ENCODE data around the gene PIGZ.

The PIGZ gene

GRCh38 chr3:196962930-196963630 lies 5.6 kb downstream of the PIGZ start:
- no peak overlapping the region for H3K4ac ChIP-seq (ENCODE audit: low read depth, low read length)
- H2BK5ac ChIP-seq (ENCODE audit: low read depth, low read length, poor library complexity): no peak overlapping the region
- no peak overlapping the region for H2BK12ac ChIP-seq (ENCODE audit: low read length)
- H3K23ac ChIP-seq (ENCODE audit: low read length): no peak overlapping the region
- H3K79me1 ChIP-seq (ENCODE audit: low read length): no peaks in the 10 kb centered on the region
- H4K91ac ChIP-seq (ENCODE audit: low read depth, low read length): no peak overlapping the region
- H4K8ac ChIP-seq (ENCODE audit: low read depth, low read length): no peak overlapping the region
- peaks cover 27% of the 10 kb centered on the region for H3K27me3 ChIP-seq (ENCODE audit: insufficient read depth, low read length)
- peaks cover 4% of the 10 kb centered on the region for H3K9me3 ChIP-seq (ENCODE audit: insufficient read depth, low read depth, low read length)
- H3K79me2 ChIP-seq (ENCODE audit: control insufficient read depth, insufficient read depth, low read length, poor library complexity): no peaks in the 10 kb centered on the region
- no peak overlapping the region for H3K9ac ChIP-seq (ENCODE audit: low read length)
- DNase-seq: no peak
- H4K12ac ChIP-seq (ENCODE audit: low read depth, low read length): no peak overlapping the region
- no peaks in the 10 kb centered on the region for H3K36me3 ChIP-seq (ENCODE audit: control insufficient read depth in 1 of 2, insufficient read depth in 2 of 2, low read length in 2 of 2)
- H3K18ac ChIP-seq (ENCODE audit: low read length): no peak overlapping the region
- no peak overlapping the region for H3K14ac ChIP-seq (ENCODE audit: low read length)
- no peak overlapping the region for H2BK120ac ChIP-seq (ENCODE audit: insufficient read depth, low read length, poor library complexity)
- H3K4me2 ChIP-seq (ENCODE audit: low read length): no peak overlapping the region
- H3K27ac ChIP-seq (ENCODE audit: low read depth, low read length): no peak overlapping the region
- no peak overlapping the region for H2AFZ ChIP-seq (ENCODE audit: insufficient read depth, low read length, poor library complexity)
- no peak overlapping the region for H2AK5ac ChIP-seq (ENCODE audit: low read length)
- no peak overlapping the region for H3K4me3 ChIP-seq (ENCODE audit: low read depth, low read length)
- WGBS (ENCODE audit: extremely low coverage, insufficient coverage, insufficient read length): no CpG with 5 or more reads among the region's 10 CpGs
- H3K4me1 ChIP-seq (ENCODE audit: control insufficient read depth in 1 of 2, insufficient read depth in 2 of 2, low read length in 2 of 2): no peaks in the 10 kb centered on the region

GRCh38 chr3:196962108-196962929 lies 6.3 kb downstream of the PIGZ start:
- Histone ChIP-seq H3K4me3 (ENCODE audit: low read depth, low read length) (no peak overlapping the region), H3K27me3 (ENCODE audit: insufficient read depth, low read length) (peaks cover 19% of the 10 kb centered on the region), H3K18ac (ENCODE audit: low read length) (no peak overlapping the region), H4K91ac (ENCODE audit: low read depth, low read length) (no peak overlapping the region), H2BK120ac (ENCODE audit: insufficient read depth, low read length, poor library complexity) (no peak overlapping the region), H2BK5ac (ENCODE audit: low read depth, low read length, poor library complexity) (no peak overlapping the region), H3K23ac (ENCODE audit: low read length) (no peak overlapping the region), H3K4me2 (ENCODE audit: low read length) (no peak overlapping the region), H4K12ac (ENCODE audit: low read depth, low read length) (no peak overlapping the region), H3K4me1 (ENCODE audit: control insufficient read depth in 1 of 2, insufficient read depth in 2 of 2, low read length in 2 of 2) (no peaks in the 10 kb centered on the region), H2AK5ac (ENCODE audit: low read length) (no peak overlapping the region), H3K9me3 (ENCODE audit: insufficient read depth, low read depth, low read length) (no peaks in the 10 kb centered on the region), H3K79me2 (ENCODE audit: control insufficient read depth, insufficient read depth, low read length, poor library complexity) (no peaks in the 10 kb centered on the region), H3K4ac (ENCODE audit: low read depth, low read length) (no peak overlapping the region), H2AFZ (ENCODE audit: insufficient read depth, low read length, poor library complexity) (no peak overlapping the region), H3K36me3 (ENCODE audit: control insufficient read depth in 1 of 2, insufficient read depth in 2 of 2, low read length in 2 of 2) (no peaks in the 10 kb centered on the region), H2BK12ac (ENCODE audit: low read length) (no peak overlapping the region), H3K9ac (ENCODE audit: low read length) (no peak overlapping the region), H4K8ac (ENCODE audit: low read depth, low read length) (no peak overlapping the region), H3K14ac (ENCODE audit: low read length) (no peak overlapping the region), H3K27ac (ENCODE audit: low read depth, low read length) (no peak overlapping the region), H3K79me1 (ENCODE audit: low read length) (no peaks in the 10 kb centered on the region)
- DNase-seq: no peak
- no CpG with 5 or more reads among the region's 9 CpGs for WGBS (ENCODE audit: extremely low coverage, insufficient coverage, insufficient read length)

- Histone ChIP-seq H2BK5ac (ENCODE audit: low read depth, low read length, poor library complexity) (no peak overlapping the region), H3K4me1 (ENCODE audit: control insufficient read depth in 1 of 2, insufficient read depth in 2 of 2, low read length in 2 of 2) (no peaks in the 10 kb centered on the region), H2AK5ac (ENCODE audit: low read length) (no peak overlapping the region), H3K79me1 (ENCODE audit: low read length) (no peaks in the 10 kb centered on the region), H3K4ac (ENCODE audit: low read depth, low read length) (no peak overlapping the region), H4K12ac (ENCODE audit: low read depth, low read length) (no peak overlapping the region), H3K4me2 (ENCODE audit: low read length) (no peak overlapping the region), H3K4me3 (ENCODE audit: low read depth, low read length) (no peak overlapping the region), H3K9me3 (ENCODE audit: insufficient read depth, low read depth, low read length) (peaks cover 1% of the 10 kb centered on the region), H3K9ac (ENCODE audit: low read length) (no peak overlapping the region), H2BK12ac (ENCODE audit: low read length) (no peak overlapping the region), H2AFZ (ENCODE audit: insufficient read depth, low read length, poor library complexity) (no peak overlapping the region), H4K8ac (ENCODE audit: low read depth, low read length) (no peak overlapping the region), H3K18ac (ENCODE audit: low read length) (no peak overlapping the region), H3K14ac (ENCODE audit: low read length) (no peak overlapping the region), H3K27me3 (ENCODE audit: insufficient read depth, low read length) (no peaks in the 10 kb centered on the region), H4K91ac (ENCODE audit: low read depth, low read length) (no peak overlapping the region), H3K23ac (ENCODE audit: low read length) (no peak overlapping the region), H3K27ac (ENCODE audit: low read depth, low read length) (no peak overlapping the region), H2BK120ac (ENCODE audit: insufficient read depth, low read length, poor library complexity) (no peak overlapping the region), H3K79me2 (ENCODE audit: control insufficient read depth, insufficient read depth, low read length, poor library complexity) (no peaks in the 10 kb centered on the region), H3K36me3 (ENCODE audit: control insufficient read depth in 1 of 2, insufficient read depth in 2 of 2, low read length in 2 of 2) (no peaks in the 10 kb centered on the region)
- WGBS (ENCODE audit: extremely low coverage, insufficient coverage, insufficient read length): no CpG with 5 or more reads among the region's 7 CpGs
- no peak for DNase-seq
Observed at GRCh38 chr3:196954832-196955231, 13.8 kb downstream of the PIGZ start.

GRCh38 chr3:196951371-196951770 lies 17.3 kb downstream of the PIGZ start:
- no peaks in the 10 kb centered on the region for H3K36me3 ChIP-seq (ENCODE audit: control insufficient read depth in 1 of 2, insufficient read depth in 2 of 2, low read length in 2 of 2)
- H4K12ac ChIP-seq (ENCODE audit: low read depth, low read length): no peak overlapping the region
- H2AK5ac ChIP-seq (ENCODE audit: low read length): no peak overlapping the region
- peaks cover 1% of the 10 kb centered on the region for H3K9me3 ChIP-seq (ENCODE audit: insufficient read depth, low read depth, low read length)
- no peak overlapping the region for H3K14ac ChIP-seq (ENCODE audit: low read length)
- no peaks in the 10 kb centered on the region for H3K79me2 ChIP-seq (ENCODE audit: control insufficient read depth, insufficient read depth, low read length, poor library complexity)
- no peak overlapping the region for H3K4me2 ChIP-seq (ENCODE audit: low read length)
- H2BK5ac ChIP-seq (ENCODE audit: low read depth, low read length, poor library complexity): no peak overlapping the region
- no peak overlapping the region for H4K91ac ChIP-seq (ENCODE audit: low read depth, low read length)
- H3K23ac ChIP-seq (ENCODE audit: low read length): no peak overlapping the region
- no peaks in the 10 kb centered on the region for H3K79me1 ChIP-seq (ENCODE audit: low read length)
- H3K4me3 ChIP-seq (ENCODE audit: low read depth, low read length): no peak overlapping the region
- no peak overlapping the region for H2BK120ac ChIP-seq (ENCODE audit: insufficient read depth, low read length, poor library complexity)
- H3K27ac ChIP-seq (ENCODE audit: low read depth, low read length): no peak overlapping the region
- DNase-seq: no peak
- no peak overlapping the region for H3K9ac ChIP-seq (ENCODE audit: low read length)
- H4K8ac ChIP-seq (ENCODE audit: low read depth, low read length): no peak overlapping the region
- no peak overlapping the region for H3K4ac ChIP-seq (ENCODE audit: low read depth, low read length)
- no peaks in the 10 kb centered on the region for H3K27me3 ChIP-seq (ENCODE audit: insufficient read depth, low read length)
- no peak overlapping the region for H2AFZ ChIP-seq (ENCODE audit: insufficient read depth, low read length, poor library complexity)
- no peak overlapping the region for H2BK12ac ChIP-seq (ENCODE audit: low read length)
- WGBS (ENCODE audit: extremely low coverage, insufficient coverage, insufficient read length): no CpG with 5 or more reads among the region's 3 CpGs
- H3K18ac ChIP-seq (ENCODE audit: low read length): no peak overlapping the region
- H3K4me1 ChIP-seq (ENCODE audit: control insufficient read depth in 1 of 2, insufficient read depth in 2 of 2, low read length in 2 of 2): no peaks in the 10 kb centered on the region
